Epithelial cell of esophagus (primary cell): ENCODE measurements around the gene PTPN11.
A peak's percentile ranks its signal among the peaks of the same experiment; 100 is the strongest.
"Not testable (repeated sequence)": the region's sequence is repeated elsewhere in the genome, so short reads cannot be mapped to it uniquely, and the experiment has no call there.

Source experiments
- DNase-seq: peaks from one replicate; pipeline ENCODE4 v3.0.0; 2010; ENCODE audit warnings: low read depth
- H3K4me3 ChIP-seq: 2 replicates; pipeline ENCODE4 v1.5.1; 2011; ENCODE audit warnings: mild to moderate bottlenecking, low read length, control low read depth
- CTCF ChIP-seq: IDR thresholded peaks from 2 replicates; pipeline ENCODE4 v1.5.1; 2011; ENCODE audit warnings: low read depth, mild to moderate bottlenecking, low read length, control low read depth, inconsistent platforms; ENCODE audit not compliant: insufficient read depth; ENCODE audit errors: missing control alignments

PTPN11 gene

GRCh38 chr12:112401054-112401453 lies 17.7 kb upstream of the PTPN11 start:
- no peak overlapping the region for H3K4me3 ChIP-seq
- no peak for TF ChIP-seq CTCF
- no peak for DNase-seq

GRCh38 chr12:112401903-112402498 lies 16.7 kb upstream of the PTPN11 start:
- no peak overlapping the region for H3K4me3 ChIP-seq
- TF ChIP-seq CTCF = no peak
- DNase-seq = no peak

GRCh38 chr12:112406519-112407488 lies 11.9 kb upstream of the PTPN11 start:
- H3K4me3 ChIP-seq = peak overlapping the region; percentile 69
- no peak for DNase-seq
- TF ChIP-seq CTCF = no peak

- not testable (repeated sequence) for DNase-seq
- peak overlapping the region; percentile 69 for H3K4me3 ChIP-seq
Measured at GRCh38 chr12:112407683-112408082, 11.1 kb upstream of the PTPN11 start.

- DNase-seq = peak; percentile 25
- H3K4me3 ChIP-seq = peak overlapping the region; percentile 69
- no peak for TF ChIP-seq CTCF
Measured at GRCh38 chr12:112408621-112409020, 10.1 kb upstream of the PTPN11 start.

GRCh38 chr12:112409064-112409905 lies 9.5 kb upstream of the PTPN11 start, which contains the start of gene RPL6:
Gene RPL6 (minus strand): TSS chr12:112409605. CDS start chr12:112408656, 949 bp downstream.
- peak; percentile 95 for DNase-seq
- no peak for TF ChIP-seq CTCF
- peak within 1 kb of the TSS; percentile 69 for H3K4me3 ChIP-seq

- DNase-seq = no peak
- no peak overlapping the region for H3K4me3 ChIP-seq
- TF ChIP-seq CTCF = no peak
Measured at GRCh38 chr12:112409906-112410244, 8.9 kb upstream of the PTPN11 start.
